SIG-M5 treated with dmso at 0.1 percent for 504 hours (cell line): ENCODE measurements around the gene PDLIM5.
A peak's percentile ranks its signal among the peaks of the same experiment; 100 is the strongest.

ENCODE experiments used
- DNase-seq: peaks from one replicate; lab custom pipeline; 2025; ENCODE audit not compliant: unreplicated experiment; lab: John Stamatoyannopoulos, UW

Gene PDLIM5

GRCh38 chr4:94420356-94420755 lies 31.4 kb upstream of the PDLIM5 start:
- DNase-seq = no peak

GRCh38 chr4:94426783-94427182 lies 25.0 kb upstream of the PDLIM5 start:
- no peak for DNase-seq

GRCh38 chr4:94428884-94429283 lies 22.9 kb upstream of the PDLIM5 start:
- DNase-seq = peak; percentile 34

- DNase-seq = no peak
These were observed 21.3 kb upstream of the PDLIM5 start for GRCh38 chr4:94430406-94430805.

- DNase-seq = no peak
These were observed 20.4 kb upstream of the PDLIM5 start for GRCh38 chr4:94431388-94431787.

GRCh38 chr4:94434505-94434904 lies 17.2 kb upstream of the PDLIM5 start:
- no peak for DNase-seq

GRCh38 chr4:94435874-94436273 lies 15.9 kb upstream of the PDLIM5 start:
- DNase-seq = no peak

- no peak for DNase-seq
These were observed 15.2 kb upstream of the PDLIM5 start for GRCh38 chr4:94436512-94436911.

GRCh38 chr4:94439606-94440005 lies 12.1 kb upstream of the PDLIM5 start:
- no peak for DNase-seq

GRCh38 chr4:94441838-94442237 lies 9.9 kb upstream of the PDLIM5 start:
- DNase-seq = no peak

- no peak for DNase-seq
These were observed 9.5 kb upstream of the PDLIM5 start for GRCh38 chr4:94442251-94442650.

GRCh38 chr4:94446386-94446785 lies 5.4 kb upstream of the PDLIM5 start:
- DNase-seq = no peak

GRCh38 chr4:94447754-94448411 lies 3.9 kb upstream of the PDLIM5 start:
- DNase-seq = no peak

GRCh38 chr4:94448815-94449375 lies 2.8 kb upstream of the PDLIM5 start:
- DNase-seq = no peak

- no peak for DNase-seq
These were observed 569 bp upstream of the PDLIM5 start for GRCh38 chr4:94451051-94451694.

- peak; percentile 31 for DNase-seq
These were observed 982 bp downstream of the PDLIM5 start for GRCh38 chr4:94452476-94453371.

GRCh38 chr4:94453391-94453963 lies 1.7 kb downstream of the PDLIM5 start:
- no peak for DNase-seq

GRCh38 chr4:94454405-94454804 lies 2.7 kb downstream of the PDLIM5 start:
- DNase-seq = no peak

GRCh38 chr4:94455081-94455480 lies 3.3 kb downstream of the PDLIM5 start:
- DNase-seq = no peak

GRCh38 chr4:94457692-94458106 lies 6.0 kb downstream of the PDLIM5 start:
- DNase-seq = no peak

- DNase-seq = no peak
These were observed 6.9 kb downstream of the PDLIM5 start for GRCh38 chr4:94458682-94459081.
